H9 (cell line): Measurements from ENCODE around the gene MSN. TPM values are rescaled to one million over a fixed set of nuclear protein-coding genes. Genes with fewer than 3 reads are reported as not detected.

Source experiments
- DNase-seq: peaks from one replicate; pipeline ENCODE4 v3.0.0-alpha.2; 2017
- H2AFZ ChIP-seq: one replicate; pipeline ENCODE4 v1.6.1; 2013; ENCODE audit warnings: mild to moderate bottlenecking, low read length, control low read depth, moderate library complexity
- H2AK5ac ChIP-seq: 2 replicates; pipeline ENCODE4 v1.6.1; 2013; ENCODE audit warnings: low read length, control low read depth, mixed read lengths; ENCODE audit not compliant: insufficient read length
- H2BK120ac ChIP-seq: one replicate; pipeline ENCODE4 v1.6.1; 2013; ENCODE audit warnings: low read depth, mild to moderate bottlenecking, low read length, control low read depth, inconsistent platforms; ENCODE audit not compliant: poor library complexity, severe bottlenecking
- H2BK12ac ChIP-seq: 2 replicates; pipeline ENCODE4 v1.6.1; 2013; ENCODE audit warnings: low read length, control low read depth, mixed read lengths, low read depth; ENCODE audit not compliant: insufficient read length
- H2BK15ac ChIP-seq: 2 replicates; pipeline ENCODE4 v1.6.1; 2013; ENCODE audit warnings: low read depth, low read length, control low read depth
- H2BK20ac ChIP-seq: one replicate; pipeline ENCODE4 v1.6.1; 2013; ENCODE audit warnings: low read depth, mild to moderate bottlenecking, low read length, control low read depth, inconsistent platforms; ENCODE audit not compliant: poor library complexity, severe bottlenecking
- H2BK5ac ChIP-seq: 2 replicates; pipeline ENCODE4 v1.6.1; 2013; ENCODE audit warnings: low read length, control low read depth, mixed read lengths; ENCODE audit not compliant: insufficient read length
- H3K14ac ChIP-seq: 2 replicates; pipeline ENCODE4 v1.6.1; 2013; ENCODE audit warnings: low read length, control low read depth; ENCODE audit not compliant: insufficient read depth
- H3K18ac ChIP-seq: 2 replicates; pipeline ENCODE4 v1.6.1; 2013; ENCODE audit warnings: low read depth, mild to moderate bottlenecking, mixed read lengths, low read length, control low read depth; ENCODE audit not compliant: insufficient read length
- H3K23ac ChIP-seq: 2 replicates; pipeline ENCODE4 v1.6.1; 2013; ENCODE audit warnings: low read length, control low read depth, mixed read lengths, low read depth; ENCODE audit not compliant: insufficient read length
- H3K23me2 ChIP-seq: 2 replicates; pipeline ENCODE4 v1.6.1; 2013; ENCODE audit warnings: low read depth, mild to moderate bottlenecking, mixed read lengths, low read length, control low read depth; ENCODE audit not compliant: insufficient read length, poor library complexity, severe bottlenecking
- H3K27ac ChIP-seq: 2 replicates; pipeline ENCODE4 v1.5.1; 2013; ENCODE audit warnings: low read length, control low read depth, mixed read lengths, low read depth; ENCODE audit not compliant: insufficient read length
- H3K27me3 ChIP-seq: 2 replicates; pipeline ENCODE4 v1.6.1; 2013; ENCODE audit warnings: low read length, control low read depth, inconsistent platforms; ENCODE audit not compliant: insufficient read depth
- H3K4ac ChIP-seq: 2 replicates; pipeline ENCODE4 v1.6.1; 2013; ENCODE audit warnings: low read depth, mild to moderate bottlenecking, control low read depth, inconsistent platforms, low read length, moderate library complexity
- H3K4me1 ChIP-seq: 2 replicates; pipeline ENCODE4 v1.6.1; 2013; ENCODE audit warnings: low read length, control low read depth, inconsistent platforms; ENCODE audit not compliant: insufficient read depth
- H3K4me2 ChIP-seq: 2 replicates; pipeline ENCODE4 v1.6.1; 2013; ENCODE audit warnings: low read length, control low read depth, mixed read lengths; ENCODE audit not compliant: insufficient read length, insufficient read depth
- H3K56ac ChIP-seq: 2 replicates; pipeline ENCODE4 v1.6.1; 2013; ENCODE audit warnings: low read depth, mild to moderate bottlenecking, mixed read lengths, low read length, control low read depth; ENCODE audit not compliant: insufficient read length
- H3K79me1 ChIP-seq: 2 replicates; pipeline ENCODE4 v1.6.1; 2013; ENCODE audit warnings: low read depth, mild to moderate bottlenecking, moderate library complexity, low read length, control low read depth, inconsistent platforms; ENCODE audit not compliant: insufficient read depth, poor library complexity, severe bottlenecking
- H3K79me2 ChIP-seq: 2 replicates; pipeline ENCODE4 v1.6.1; 2013; ENCODE audit warnings: low read length, control low read depth, inconsistent platforms; ENCODE audit not compliant: insufficient read depth
- H3K9ac ChIP-seq: 2 replicates; pipeline ENCODE4 v1.6.1; 2013; ENCODE audit warnings: low read length, control low read depth, mixed read lengths; ENCODE audit not compliant: insufficient read length; ENCODE audit errors: extremely low read depth
- H3K9me3 ChIP-seq: one replicate; pipeline ENCODE4 v1.6.1; 2013; ENCODE audit warnings: low read depth, low read length, inconsistent platforms; ENCODE audit not compliant: control insufficient read depth
- H3T11ph ChIP-seq: one replicate; pipeline ENCODE4 v1.6.1; 2013; ENCODE audit warnings: mild to moderate bottlenecking, low read length, control low read depth, inconsistent platforms
- H4K20me1 ChIP-seq: one replicate; pipeline ENCODE4 v1.6.1; 2013; ENCODE audit not compliant: control insufficient read depth, insufficient read length, insufficient read depth
- H4K5ac ChIP-seq: 2 replicates; pipeline ENCODE4 v1.6.1; 2013; ENCODE audit warnings: low read depth, mild to moderate bottlenecking, mixed read lengths, low read length, control low read depth; ENCODE audit not compliant: insufficient read length
- H4K8ac ChIP-seq: replicated peaks from 2 replicates; pipeline ENCODE4 v1.6.1; 2013; ENCODE audit warnings: low read length, control low read depth, mixed read lengths, low read depth; ENCODE audit not compliant: insufficient read length
- H4K91ac ChIP-seq: 2 replicates; pipeline ENCODE4 v1.6.1; 2013; ENCODE audit warnings: low read depth, mild to moderate bottlenecking, moderate library complexity, mixed read lengths, low read length, control low read depth; ENCODE audit not compliant: insufficient read length
- H3K27ac Mint-ChIP-seq, 3 experiments: 2 replicates in 2 of 3; 3 replicates in 1 of 3; pipeline ENCODE4 v1.8.0; 2020 to 2021; ENCODE audit warnings: mixed read lengths in 3 of 3, mild to moderate bottlenecking in 1 of 3, moderate library complexity in 1 of 3
- H3K27me3 Mint-ChIP-seq: 2 replicates; pipeline ENCODE4 v1.8.0; 2021; ENCODE audit warnings: low read depth, mild to moderate bottlenecking, moderate library complexity, mixed read lengths
- H3K36me3 Mint-ChIP-seq, 3 experiments: 2 replicates in 2 of 3; 3 replicates in 1 of 3; pipeline ENCODE4 v1.8.0; 2020 to 2021; ENCODE audit warnings: low read depth in 3 of 3, mixed read lengths in 3 of 3; ENCODE audit not compliant: insufficient read depth in 1 of 3
- H3K4me1 Mint-ChIP-seq, 2 experiments: 2 replicates each; pipeline ENCODE4 v1.8.0; 2020; ENCODE audit warnings: mixed read lengths in 2 of 2
- H3K4me3 Mint-ChIP-seq, 2 experiments: 2 replicates in 1 of 2; 3 replicates in 1 of 2; pipeline ENCODE4 v1.8.0; 2020 to 2021; ENCODE audit warnings: mild to moderate bottlenecking in 2 of 2, mixed read lengths in 2 of 2, moderate library complexity in 1 of 2
- H3K9me3 Mint-ChIP-seq, 2 experiments: 2 replicates in 1 of 2; 3 replicates in 1 of 2; pipeline ENCODE4 v1.8.0; 2020; ENCODE audit warnings: mild to moderate bottlenecking in 2 of 2, mixed read lengths in 2 of 2, moderate library complexity in 1 of 2
- WGBS: extraction: QIAGEN DNeasy Blood & Tissue Kit; methylation state at CpG from one replicate; pipeline ENCODE4 v1.1.7; 2013; ENCODE audit warnings: missing lambda C conversion rate, low lambda C conversion rate, mixed read lengths; ENCODE audit not compliant: insufficient read length; ENCODE audit errors: extremely low coverage; 5-methylcytosine and 5-hydroxymethylcytosine counted together
- total RNA-seq: library from RNA; stranded (reverse); gene quantifications from 2 replicates; pipeline ENCODE4 v1.2.1, GENCODE V29; 2021
- TF ChIP-seq, protein P1 (sequence below): fragments of 200-600 bp; sonication (generic); conservative IDR thresholded peaks from 3 replicates; pipeline ENCODE4 v1.8.0; 2021; ENCODE audit warnings: antibody characterized with exemption, mild to moderate bottlenecking

Gene MSN
- total RNA-seq, 1 experiment from 2014 or later: 126 TPM

GRCh38 chrX:65634732-65635131, 32.7 kb upstream of the MSN start:
- no peaks in the 10 kb centered on the region for H3K79me2 ChIP-seq

More at GRCh38 chrX:65634732-65635131, 32.7 kb upstream of the MSN start:
- H3K4ac ChIP-seq: no peak overlapping the region
- no peak overlapping the region for H3T11ph ChIP-seq
- H3K9me3 ChIP-seq: peaks cover 34% of the 10 kb centered on the region
- no peaks in the 10 kb centered on the region for H3K79me1 ChIP-seq
- no peak overlapping the region for H3K4me2 ChIP-seq
- no CpG with 5 or more reads among the region's 4 CpGs for WGBS
- H2BK120ac ChIP-seq: no peak overlapping the region
- TF ChIP-seq, protein P1, sequence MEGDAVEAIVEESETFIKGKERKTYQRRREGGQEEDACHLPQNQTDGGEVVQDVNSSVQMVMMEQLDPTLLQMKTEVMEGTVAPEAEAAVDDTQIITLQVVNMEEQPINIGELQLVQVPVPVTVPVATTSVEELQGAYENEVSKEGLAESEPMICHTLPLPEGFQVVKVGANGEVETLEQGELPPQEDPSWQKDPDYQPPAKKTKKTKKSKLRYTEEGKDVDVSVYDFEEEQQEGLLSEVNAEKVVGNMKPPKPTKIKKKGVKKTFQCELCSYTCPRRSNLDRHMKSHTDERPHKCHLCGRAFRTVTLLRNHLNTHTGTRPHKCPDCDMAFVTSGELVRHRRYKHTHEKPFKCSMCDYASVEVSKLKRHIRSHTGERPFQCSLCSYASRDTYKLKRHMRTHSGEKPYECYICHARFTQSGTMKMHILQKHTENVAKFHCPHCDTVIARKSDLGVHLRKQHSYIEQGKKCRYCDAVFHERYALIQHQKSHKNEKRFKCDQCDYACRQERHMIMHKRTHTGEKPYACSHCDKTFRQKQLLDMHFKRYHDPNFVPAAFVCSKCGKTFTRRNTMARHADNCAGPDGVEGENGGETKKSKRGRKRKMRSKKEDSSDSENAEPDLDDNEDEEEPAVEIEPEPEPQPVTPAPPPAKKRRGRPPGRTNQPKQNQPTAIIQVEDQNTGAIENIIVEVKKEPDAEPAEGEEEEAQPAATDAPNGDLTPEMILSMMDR: no peak
- no peak overlapping the region for H2AFZ ChIP-seq
- no peak overlapping the region for H2BK15ac ChIP-seq
- no peak overlapping the region for H3K9ac ChIP-seq
- H4K5ac ChIP-seq: no peak overlapping the region
- no peaks in the 10 kb centered on the region for H3K4me1 ChIP-seq
- Mint-ChIP-seq H3K27me3 (no peaks in the 10 kb centered on the region; the same call in 1 of the 2 replicates), H3K4me1 (no peaks in the 10 kb centered on the region), H3K9me3 (peaks cover 67 to 83% of the 10 kb centered on the region in 2 experiments), H3K27ac (no peak overlapping the region), H3K36me3 (peaks cover 0 to 9% (median 4%) of the 10 kb centered on the region in 3 experiments; a peak in 4 of 7 replicates), H3K4me3 (no peak overlapping the region)
- H4K8ac ChIP-seq: no peak overlapping the region
- no peaks in the 10 kb centered on the region for H3K23me2 ChIP-seq
- H3K14ac ChIP-seq: no peak overlapping the region
- no peak overlapping the region for H3K27ac ChIP-seq
- H3K23ac ChIP-seq: no peak overlapping the region
- H3K56ac ChIP-seq: no peak overlapping the region
- no peak overlapping the region for H2AK5ac ChIP-seq
- no peak overlapping the region for H3K18ac ChIP-seq
- H2BK20ac ChIP-seq: no peak overlapping the region
- no peak overlapping the region for H2BK5ac ChIP-seq
- DNase-seq: no peak
- no peak overlapping the region for H4K91ac ChIP-seq
- H3K27me3 ChIP-seq: no peaks in the 10 kb centered on the region
- H4K20me1 ChIP-seq: no peaks in the 10 kb centered on the region
- H2BK12ac ChIP-seq: no peak overlapping the region
